Stimulated activated CD8-positive, alpha-beta memory T cell treated with anti-CD3 and anti-CD28 coated beads, Interleukin-15, amount 100 ng/mL, for 1 hour (primary cell): ENCODE data around the gene TAS2R4.
A peak's percentile ranks its signal among the peaks of the same experiment; 100 is the strongest.
"Not testable (repeated sequence)": the region's sequence is repeated elsewhere in the genome, so short reads cannot be mapped to it uniquely, and the experiment has no call there.

Experiments used
- DNase-seq: peaks from one replicate; pipeline ENCODE4 v3.0.0-alpha.2; 2020; ENCODE audit warnings: low read depth

The TAS2R4 gene, protein sequence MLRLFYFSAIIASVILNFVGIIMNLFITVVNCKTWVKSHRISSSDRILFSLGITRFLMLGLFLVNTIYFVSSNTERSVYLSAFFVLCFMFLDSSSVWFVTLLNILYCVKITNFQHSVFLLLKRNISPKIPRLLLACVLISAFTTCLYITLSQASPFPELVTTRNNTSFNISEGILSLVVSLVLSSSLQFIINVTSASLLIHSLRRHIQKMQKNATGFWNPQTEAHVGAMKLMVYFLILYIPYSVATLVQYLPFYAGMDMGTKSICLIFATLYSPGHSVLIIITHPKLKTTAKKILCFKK

DNA sequence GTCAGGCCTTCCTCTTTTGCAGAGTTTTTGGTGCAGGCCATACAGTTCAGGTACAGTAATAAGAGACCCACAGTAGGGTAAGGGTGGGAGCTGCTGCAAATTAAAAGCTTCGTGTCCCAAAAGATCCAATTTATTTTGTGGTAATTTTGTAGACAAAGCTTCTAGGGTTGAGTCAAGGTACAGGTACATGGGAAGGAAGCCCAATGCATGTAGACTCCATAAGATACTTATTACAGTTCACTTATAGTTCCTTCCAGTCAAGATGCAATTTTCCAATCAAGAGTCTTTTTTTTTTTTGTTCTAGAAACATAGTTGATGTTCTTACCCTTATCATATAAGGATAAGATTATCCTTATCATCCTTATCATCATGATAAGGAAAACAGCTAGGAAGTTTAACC lies at the start of gene TAS2R4:
Gene TAS2R4 (plus strand): TSS at position 301 of the 400 bp plus-strand sequence. CDS start 1,815 bp downstream, outside the sequence.
- no peak for DNase-seq

DNA sequence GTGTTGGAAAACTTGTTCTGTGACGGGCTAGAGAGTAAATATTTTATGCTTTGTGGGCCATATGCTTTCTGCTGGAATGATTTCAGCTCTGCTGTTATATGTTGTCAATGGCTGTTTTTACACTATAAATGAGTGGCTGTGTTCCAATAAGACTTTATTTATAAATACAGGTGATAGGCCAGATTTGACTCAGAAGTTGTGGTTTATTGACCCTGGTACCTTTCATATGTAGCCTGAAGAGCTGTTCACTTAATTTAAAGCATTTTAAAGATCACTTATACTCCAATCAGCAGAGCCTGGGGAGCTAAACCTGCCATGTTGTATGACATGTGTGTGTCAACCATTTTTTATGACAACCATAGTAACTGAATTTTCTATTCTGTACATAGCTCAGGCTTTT lies 47.5 kb upstream of the TAS2R4 start:
- no peak for DNase-seq

DNA sequence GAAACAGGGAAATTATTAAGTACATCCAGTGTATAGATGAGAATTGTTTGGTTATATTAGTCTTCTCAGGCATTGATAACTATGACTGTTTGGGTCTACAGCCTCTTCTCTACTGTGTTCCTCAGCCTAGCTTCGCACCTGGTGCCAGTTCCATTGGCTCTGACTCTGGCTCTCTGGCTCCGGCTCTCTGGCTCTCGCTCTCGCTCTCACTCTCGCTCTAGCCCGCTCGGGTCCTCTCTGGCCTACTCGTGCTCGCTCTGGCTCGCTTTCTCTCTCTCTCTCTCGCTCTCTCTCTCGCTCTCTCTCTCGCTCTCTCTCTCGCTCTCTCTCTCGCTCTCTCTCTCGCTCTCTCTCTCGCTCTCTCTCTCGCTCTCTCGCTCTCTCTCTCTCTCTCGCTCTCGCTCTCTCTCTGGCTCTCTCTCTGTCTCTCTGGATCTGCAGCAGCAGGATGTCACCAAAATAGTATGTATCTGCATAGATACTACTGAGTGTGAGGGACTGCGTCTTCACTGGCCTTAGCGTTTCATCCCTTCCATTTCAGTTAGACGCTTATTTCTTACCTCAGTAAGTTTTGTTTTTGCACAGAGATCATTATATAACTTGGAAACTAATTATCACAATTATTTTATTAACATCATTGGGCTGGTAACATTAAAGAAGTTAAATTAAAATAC lies 44.9 kb upstream of the TAS2R4 start:
- no peak for DNase-seq

DNA sequence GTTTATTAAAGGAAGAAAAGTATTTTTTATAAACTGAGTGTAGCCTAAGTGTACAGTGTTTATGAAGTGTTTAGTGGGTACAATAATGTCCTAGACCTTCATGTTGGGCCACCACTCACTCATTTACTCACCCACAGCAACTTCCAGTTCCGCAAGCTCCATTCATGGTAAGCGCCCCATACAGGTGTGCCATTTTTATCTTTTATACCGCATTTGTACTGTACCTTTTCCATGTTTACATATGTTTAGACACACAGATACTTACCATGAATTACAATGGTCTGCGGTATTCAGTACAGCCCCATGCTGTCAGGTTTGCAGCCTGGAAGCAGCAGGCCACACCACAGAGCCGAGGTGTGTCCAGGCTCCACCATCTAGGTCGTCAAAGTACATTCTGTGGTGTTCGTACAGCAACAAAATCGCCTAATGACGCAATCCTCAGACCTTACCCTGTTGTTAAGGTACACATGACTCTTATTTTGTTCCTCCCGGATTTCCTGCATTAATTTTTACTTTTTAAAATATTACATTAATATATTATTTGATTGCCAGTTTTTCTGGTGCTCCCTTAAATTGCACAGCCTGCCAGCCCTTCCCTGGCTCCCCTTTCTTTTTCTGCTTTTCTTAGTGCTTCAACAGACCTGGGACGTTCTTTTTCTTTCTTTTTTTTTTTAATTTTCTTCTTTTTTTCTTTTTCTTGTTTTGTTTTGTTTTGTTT lies 39.2 kb upstream of the TAS2R4 start:
- no peak for DNase-seq

DNA sequence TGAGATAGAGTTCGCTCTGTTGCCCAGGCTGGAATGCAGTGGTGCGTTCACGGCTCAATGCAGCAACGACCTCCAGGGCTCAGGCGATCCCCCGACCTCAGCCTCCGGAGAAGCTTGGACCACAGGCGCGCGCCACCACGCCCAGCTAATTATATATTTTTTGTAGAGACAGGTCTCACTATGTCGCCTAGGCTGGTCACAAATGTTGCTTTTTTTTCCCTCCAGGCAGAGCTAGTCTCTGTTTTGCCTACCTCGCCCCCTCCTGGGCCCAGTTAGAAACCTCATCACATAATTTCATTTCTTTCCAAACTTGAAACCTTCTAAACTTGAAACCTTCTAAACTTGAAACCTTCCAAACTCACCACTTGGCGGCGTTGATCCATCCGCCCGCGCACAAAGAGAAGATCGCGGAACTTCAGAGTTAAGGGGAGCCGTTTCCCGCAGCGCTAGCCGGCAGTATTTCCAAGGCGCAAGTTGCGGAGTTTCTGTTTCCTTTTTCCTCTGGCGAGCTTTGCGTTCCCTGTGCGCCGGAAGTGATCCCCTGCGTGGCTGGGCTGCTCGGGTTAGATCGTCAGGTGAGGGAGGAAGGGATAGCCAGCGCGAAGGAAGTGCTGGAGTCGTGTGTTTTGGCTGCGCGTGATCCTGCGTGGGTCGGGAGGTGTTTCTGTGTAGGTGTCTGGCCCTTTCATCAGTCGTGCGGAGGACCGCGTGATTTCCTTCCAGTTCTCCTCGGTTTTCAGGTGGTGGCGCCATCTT lies 38.5 kb upstream of the TAS2R4 start, which contains the start of gene SSBP1:
Gene SSBP1 (plus strand): TSS at position 523 of the 756 bp plus-strand sequence. CDS start 809 bp downstream, outside the sequence.
- DNase-seq = peak; percentile 86

DNA sequence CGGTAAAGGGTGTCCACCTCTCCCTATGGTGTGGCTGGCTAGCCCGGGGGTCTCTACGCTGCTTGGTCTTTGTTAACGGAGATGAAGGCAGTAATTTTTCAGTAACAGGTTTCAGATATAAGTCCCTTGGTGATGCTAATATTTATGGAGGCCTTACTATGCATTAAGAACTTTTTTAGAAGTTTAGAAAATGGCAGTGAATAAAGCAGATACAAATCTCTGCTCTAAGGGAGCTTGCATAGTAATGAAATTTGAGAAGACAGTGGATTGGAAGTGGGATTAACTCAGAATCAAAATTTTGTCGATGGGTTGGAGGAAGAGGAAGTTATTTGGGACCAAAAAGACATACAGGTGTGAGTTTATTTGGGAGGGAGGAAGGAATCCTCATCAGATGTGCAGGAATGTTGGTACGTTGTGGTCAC lies 37.9 kb upstream of the TAS2R4 start:
- no peak for DNase-seq

DNA sequence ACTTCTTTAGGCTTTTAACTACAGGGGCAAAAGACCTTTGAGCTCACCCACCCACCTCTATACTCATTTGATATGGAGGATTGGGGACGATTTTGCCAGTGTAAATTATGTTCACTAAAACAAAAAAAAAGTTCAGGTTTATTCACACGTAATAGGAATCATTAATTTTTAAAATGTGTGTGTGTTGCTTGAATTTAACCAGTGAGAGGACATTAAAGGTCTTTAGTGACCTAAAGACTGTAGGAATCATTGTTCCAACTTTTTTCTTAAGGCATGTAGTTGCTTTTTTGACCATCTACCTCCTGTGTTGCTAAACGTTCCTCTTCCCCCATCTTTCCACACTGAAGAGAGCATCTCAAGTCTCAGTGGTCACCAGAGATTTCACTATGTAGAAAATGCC lies 37.2 kb upstream of the TAS2R4 start:
- no peak for DNase-seq

DNA sequence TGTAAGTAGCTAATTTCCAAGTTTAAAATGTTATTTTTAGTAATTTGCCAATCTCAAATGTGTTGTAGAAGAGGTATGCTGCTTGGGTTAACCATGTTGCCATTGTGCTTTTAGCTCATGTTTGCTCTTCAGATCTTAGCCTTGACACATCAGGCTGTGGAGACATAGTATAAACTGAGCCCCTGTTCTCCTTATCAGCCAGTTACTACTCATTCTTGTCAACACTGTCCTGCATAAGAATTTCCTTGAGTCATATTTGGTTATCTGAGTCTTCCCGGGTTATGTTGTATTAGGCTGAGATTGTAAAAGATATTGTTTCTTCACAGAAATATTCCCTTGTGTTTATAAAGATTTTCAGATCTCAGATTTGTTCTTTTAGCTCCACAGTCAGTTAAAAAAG lies 34.2 kb upstream of the TAS2R4 start:
- no peak for DNase-seq

DNA sequence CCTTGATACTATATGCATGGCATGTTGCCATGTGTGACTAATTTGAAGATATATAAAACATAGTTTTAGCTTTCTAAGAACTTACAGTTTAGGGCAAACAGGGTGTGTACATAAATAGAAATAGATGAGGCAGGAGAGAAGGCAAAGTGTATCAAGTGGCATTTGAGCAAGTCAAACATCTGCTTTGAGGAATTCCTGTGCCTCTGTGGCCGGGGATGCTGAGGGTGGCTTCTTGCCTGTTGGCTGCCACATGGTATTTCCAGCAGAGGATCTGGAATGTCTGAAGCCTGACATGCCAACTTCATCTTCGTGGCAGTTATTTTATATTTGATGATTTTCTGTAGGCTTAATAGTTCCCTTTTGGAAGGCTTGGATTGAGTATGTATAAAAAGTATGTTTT lies 32.3 kb upstream of the TAS2R4 start:
- no peak for DNase-seq

DNA sequence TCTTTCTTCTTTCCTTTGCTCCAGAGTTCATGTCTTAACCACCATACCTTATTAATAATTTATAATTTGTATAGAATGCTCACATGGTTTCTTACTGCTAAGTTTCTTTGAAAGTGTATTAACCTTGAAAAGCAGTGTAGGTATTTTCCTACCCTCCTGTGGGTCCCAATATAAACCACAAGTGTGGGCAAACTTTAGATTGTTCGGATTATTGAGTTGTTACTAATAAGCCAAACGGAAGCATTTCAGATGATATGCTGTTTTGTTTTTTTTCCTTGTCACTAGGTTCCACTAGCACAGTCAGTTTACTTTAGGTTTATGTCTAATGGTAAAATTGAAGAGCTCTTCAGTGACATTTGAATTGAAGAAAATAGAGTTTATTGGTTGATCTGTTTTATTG lies 28.1 kb upstream of the TAS2R4 start:
- no peak for DNase-seq

DNA sequence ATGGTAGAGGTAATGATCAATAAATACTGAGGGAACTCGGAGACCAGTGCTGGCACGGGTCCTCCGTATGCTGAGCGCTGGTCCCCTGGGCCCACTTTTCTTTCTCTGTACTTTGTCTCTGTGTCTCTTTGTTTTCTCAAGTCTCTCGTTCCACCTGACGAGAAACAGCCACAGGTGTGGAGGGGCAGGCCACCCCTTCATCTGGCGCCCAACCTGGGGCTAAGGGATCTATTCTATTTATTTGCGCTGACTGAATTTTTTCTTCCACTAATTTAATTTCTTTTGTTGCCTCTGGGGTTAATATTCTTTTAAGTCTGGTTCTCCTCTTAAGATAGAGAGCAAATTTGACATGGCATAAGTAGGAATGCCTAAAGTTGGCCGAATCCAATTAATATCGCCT lies 24.6 kb upstream of the TAS2R4 start:
- DNase-seq = not testable (repeated sequence)

DNA sequence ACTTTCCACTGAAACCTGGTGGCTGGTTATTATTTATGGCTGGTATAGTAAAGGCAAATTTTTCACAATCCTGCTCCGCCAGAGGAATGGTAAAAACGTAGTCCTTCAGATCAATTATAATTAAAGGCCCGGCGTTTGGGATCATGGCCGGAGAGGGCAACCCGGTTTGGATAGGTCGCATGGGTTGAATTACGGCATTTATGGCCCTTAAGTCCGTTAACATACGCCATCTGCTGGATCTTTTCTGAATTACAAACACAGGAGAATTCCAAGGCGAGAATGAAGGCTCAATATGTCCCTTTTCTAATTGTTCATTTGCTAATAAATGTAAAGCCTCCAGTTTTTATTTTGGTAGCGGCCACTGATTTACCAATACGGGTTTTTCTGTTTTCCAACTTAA lies 23.8 kb upstream of the TAS2R4 start:
- DNase-seq = no peak

DNA sequence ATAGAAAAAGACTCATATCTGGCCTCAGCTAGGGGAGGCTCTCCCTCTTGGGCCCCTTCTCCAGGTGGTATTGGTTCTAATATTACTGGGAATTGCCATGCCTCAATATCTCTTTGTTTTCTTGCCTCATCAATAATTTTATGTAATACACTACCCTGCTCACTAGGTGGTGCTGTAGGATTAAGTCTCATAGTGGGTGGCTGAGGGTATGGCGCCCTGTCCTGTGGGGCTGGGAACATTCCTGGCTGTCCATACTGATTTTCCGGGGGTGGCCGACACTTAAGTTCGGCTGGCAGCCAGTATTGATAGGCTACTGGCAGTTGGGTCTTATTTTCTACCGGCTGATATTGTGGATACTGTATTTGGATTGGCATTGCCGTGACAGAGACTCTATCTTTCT lies 21.5 kb upstream of the TAS2R4 start:
- no peak for DNase-seq

DNA sequence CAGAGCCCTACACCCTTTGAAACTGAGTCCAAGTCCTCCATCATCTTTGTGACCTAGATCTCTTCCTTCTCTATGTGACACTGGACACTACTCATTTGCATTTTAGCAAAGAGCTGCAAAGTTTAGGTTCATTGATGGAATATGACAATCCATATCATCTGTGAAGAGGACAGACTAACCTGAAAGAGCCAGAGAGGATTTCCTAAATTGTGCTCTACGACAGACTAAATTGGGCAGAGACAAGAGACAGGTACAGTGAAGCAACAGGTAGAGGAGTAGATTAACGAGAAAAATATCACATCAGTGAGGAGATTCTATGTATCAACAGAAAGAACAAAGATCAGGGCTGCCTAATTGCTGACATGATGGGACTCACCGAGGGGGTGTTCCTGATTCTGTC lies 12.7 kb upstream of the TAS2R4 start, which contains the start of gene TAS2R3:
Gene TAS2R3 (plus strand): TSS at position 301 of the 400 bp plus-strand sequence. CDS start 62 bp downstream, at position 363.
- no peak for DNase-seq

DNA sequence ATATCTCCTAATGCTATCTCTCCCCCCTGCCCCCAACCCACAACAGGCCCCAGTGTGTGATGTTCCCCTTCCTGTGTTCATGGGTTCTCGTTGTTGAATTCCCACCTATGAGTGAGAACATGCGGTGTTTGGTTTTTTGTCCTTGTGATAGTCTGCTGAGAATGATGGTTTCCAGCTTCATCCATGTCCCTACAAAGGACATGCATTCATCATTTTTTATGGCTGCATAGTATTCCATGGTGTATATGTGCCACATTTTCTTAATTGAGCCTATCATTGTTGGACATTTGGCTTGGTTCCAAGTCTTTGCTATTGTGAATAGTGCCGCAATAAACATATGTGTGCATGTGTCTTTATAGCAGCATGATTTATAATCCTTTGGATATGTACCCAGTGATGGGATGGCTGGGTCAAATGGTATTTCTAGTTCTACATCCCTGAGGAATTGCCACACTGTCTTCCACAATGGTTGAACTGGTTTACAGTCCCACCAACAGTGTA lies 6.3 kb upstream of the TAS2R4 start:
- DNase-seq = not testable (repeated sequence)

DNA sequence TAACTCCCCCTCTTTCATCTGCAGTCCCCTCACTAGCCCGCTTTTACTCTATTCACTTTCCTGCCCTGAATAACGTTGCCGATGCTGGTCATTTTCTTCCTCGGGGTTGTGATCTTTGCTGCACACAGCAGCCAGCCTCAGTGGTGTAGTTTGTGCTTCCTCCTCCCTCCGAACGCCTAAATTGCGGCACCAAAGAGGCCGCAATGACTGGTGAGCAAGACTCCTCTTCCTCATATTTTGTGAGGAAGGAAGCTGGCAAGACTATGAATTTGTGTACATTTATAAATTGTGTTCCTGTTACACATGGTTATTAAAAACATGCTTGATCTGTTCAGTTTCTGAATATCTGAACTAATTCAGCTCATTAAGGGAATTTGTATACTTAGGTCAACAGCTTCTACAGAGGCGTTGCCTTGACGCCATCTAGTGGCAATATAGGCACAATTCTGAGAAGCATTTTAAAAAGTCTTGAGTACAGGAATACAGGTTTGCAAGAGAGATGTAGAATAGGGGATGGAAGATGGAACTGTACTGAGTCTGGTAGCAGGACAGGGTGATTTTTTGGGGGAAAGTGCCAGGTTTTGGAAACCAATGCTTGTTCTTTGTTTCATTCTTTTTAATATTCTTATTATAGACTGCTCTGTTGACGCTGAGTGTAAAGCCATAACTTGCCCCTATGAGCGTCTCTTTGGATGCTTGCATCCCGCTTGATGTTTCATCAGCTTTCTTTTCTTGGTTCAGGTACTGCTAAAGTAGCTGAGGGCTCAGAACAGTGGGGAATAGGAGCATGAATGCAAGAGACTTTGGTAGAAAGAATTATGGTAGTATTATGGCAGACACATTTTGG lies 9.5 kb downstream of the TAS2R4 start:
- DNase-seq = no peak

DNA sequence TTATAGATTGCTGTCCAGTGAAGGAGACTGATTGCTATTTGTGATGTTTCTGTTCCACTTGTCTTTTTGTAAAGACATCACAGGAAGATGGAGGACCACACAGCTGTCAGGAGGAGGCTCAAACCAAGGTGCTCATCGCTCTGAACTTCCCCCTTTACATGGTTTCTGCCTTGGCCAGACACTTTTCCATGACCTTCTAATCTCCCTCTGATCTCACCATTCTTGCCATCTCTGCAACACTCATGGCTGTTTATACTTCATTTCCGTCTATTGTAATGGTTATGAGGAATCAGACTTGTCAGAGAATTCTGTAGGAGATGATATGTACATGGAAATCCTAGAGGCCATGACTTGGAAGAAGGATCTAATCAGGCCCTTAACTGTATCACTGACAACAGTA lies 11.8 kb downstream of the TAS2R4 start:
- no peak for DNase-seq

DNA sequence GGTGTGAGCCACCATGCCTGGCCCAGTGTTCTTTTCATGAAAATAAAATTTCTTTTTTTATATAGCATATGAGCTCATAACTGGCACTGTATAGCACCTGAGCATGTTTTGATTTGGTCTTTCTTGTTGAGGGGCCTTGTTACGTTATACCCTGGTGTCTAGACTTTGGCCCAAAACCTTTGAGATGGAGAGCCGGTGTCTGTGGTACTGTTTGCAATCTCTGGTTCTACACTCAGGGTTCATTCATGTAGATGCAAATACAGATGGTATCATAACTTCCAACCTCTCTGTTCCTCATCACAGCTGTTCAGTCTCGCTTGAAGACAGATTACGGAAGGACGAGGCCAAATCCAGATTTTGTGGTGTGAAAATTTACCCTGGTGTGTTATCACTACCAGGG lies 13.4 kb downstream of the TAS2R4 start, which contains the start of gene TAS2R5:
Gene TAS2R5 (plus strand): TSS at position 301 of the 400 bp plus-strand sequence. CDS start 145 bp downstream, outside the sequence.
- no peak for DNase-seq

DNA sequence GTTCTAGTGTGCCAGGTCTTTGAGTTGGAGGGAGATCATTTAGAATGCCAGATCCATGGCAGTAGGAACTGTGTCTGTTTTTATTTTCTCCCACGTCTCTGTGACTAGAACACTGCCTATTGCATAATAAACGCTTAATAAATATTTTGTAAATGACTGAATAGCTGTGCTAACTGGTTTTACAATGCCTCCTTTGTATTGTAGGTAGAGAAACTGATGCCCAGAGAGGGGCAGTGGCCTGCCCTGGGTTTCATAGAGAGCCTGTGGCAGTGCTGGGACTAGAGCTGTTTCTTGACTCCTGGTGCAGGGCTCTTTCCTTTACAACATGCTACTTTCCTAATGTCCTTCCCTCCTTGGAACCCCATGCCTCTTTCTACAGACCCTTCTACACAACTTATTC lies 16.1 kb downstream of the TAS2R4 start:
- no peak for DNase-seq

DNA sequence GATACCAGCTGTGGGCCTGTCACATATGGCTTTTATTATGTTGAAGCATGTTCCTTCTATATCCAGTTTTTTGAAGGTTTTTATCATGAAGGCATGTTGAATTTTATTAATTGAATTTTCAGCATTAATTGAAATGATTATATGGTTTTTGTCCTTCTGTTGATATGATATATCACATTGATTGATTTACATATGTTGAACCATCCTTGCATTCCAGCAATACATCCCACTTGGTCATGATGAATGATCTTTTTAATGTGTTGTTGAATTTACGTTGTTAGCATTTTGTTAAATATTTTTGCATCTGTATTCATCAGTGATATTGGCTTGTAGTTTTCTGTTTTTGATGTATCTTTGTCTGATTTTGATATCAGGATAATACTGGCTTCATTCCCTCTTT lies 43.6 kb downstream of the TAS2R4 start:
- no peak for DNase-seq

DNA sequence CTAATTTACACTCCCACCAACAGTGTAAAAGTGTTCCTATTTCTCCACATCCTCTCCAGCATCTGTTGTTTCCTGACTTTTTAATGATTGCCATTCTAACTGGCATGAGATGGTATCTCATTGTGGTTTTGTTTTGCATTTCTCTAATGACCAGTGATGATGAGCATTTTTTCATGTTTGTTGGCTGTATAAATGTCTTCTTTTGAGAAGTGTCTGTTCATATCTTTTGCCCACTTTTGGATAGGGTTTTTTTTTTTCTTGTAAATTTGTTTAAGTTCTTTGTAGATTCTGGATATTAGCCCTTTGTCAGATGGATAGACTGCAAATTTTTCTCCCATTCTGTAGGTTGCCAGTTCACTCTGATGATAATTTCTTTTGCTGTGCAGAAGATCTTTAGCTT lies 46.0 kb downstream of the TAS2R4 start:
- DNase-seq = not testable (repeated sequence)
